OCI-LY1 (cell line): ENCODE data around the gene NDUFA3.

Experiments
- CTCF ChIP-seq: fragments of 200-600 bp; sonication (generic), shearing (Covaris generic); IDR thresholded peaks from 2 replicates; pipeline ENCODE4 v1.5.1; 2017; ENCODE audit warnings: mild to moderate bottlenecking, antibody characterized with exemption, low read length, moderate library complexity, mixed read lengths
- EZH2 ChIP-seq: fragments of 200-600 bp; sonication (generic), shearing (Covaris generic); IDR thresholded peaks from 2 replicates; pipeline ENCODE4 v1.8.0; 2017; ENCODE audit warnings: borderline replicate concordance, mixed run types, mild to moderate bottlenecking, antibody characterized with exemption, low read length, moderate library complexity, mixed read lengths

- TF ChIP-seq EZH2 (no peak), CTCF (no peak)
These were observed 30.8 kb downstream of the NDUFA3 start for GRCh38 chr19:54133312-54133956.
